GM12892 (cell line): ENCODE results near the gene CNTNAP2.
"Not testable (repeated sequence)": the region's sequence is repeated elsewhere in the genome, so short reads cannot be mapped to it uniquely, and the experiment has no call there.

Source experiments
- POLR2A ChIP-seq: IDR thresholded peaks from 2 replicates; pipeline ENCODE4 v1.6.1; 2011; ENCODE audit warnings: low read depth, low read length, control low read depth
- POLR2AphosphoS5 ChIP-seq: IDR thresholded peaks from 2 replicates; pipeline ENCODE4 v1.6.1; 2011; ENCODE audit warnings: low read depth, low read length, control low read depth
- TAF1 ChIP-seq: IDR thresholded peaks from 2 replicates; pipeline ENCODE4 v1.6.1; 2011; ENCODE audit warnings: low read depth, mild to moderate bottlenecking, control low read depth, low read length, borderline replicate concordance

DNA sequence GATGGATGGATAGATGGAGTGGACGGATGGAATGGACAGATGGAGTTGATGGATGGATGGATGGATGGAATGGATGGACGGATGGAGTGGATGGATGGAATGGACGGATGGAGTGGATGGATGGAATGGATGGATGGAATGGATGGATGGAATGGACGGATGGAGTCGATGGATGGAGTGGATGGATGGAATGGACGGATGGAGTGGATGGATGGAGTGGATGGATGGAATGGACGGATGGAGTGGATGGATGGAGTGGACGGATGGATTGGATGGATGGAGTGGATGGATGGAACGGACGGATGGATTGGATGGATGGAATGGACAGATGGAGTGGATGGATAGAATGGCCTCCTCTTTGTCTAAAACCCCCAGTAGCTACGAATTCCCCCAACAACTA, 2214.9 kb downstream of the CNTNAP2 start:
- TF ChIP-seq POLR2A, TAF1, POLR2AphosphoS5: not testable (repeated sequence)
